ENCODE measurements around the gene COL4A1.

Gene COL4A1

GRCh38 chr13:110268061-110268460 is 38.9 kb downstream of the COL4A1 start:
- no peak for TF ChIP-seq CTCF (IDR thresholded peaks at IDR 0.05; ENCODE audit: low read depth, low read length)
- DNase-seq (ENCODE audit: extremely low read depth, low read depth) = no peak

- no peak for TF ChIP-seq CTCF (IDR thresholded peaks at IDR 0.05; ENCODE audit: low read depth, low read length)
- no peak for DNase-seq (ENCODE audit: extremely low read depth, low read depth)
Measured at GRCh38 chr13:110266983-110267382, 40.0 kb downstream of the COL4A1 start.

GRCh38 chr13:110266431-110266809 is 40.5 kb downstream of the COL4A1 start:
- TF ChIP-seq CTCF (IDR thresholded peaks at IDR 0.05; ENCODE audit: low read depth, low read length) = no peak
- no peak for DNase-seq (ENCODE audit: extremely low read depth, low read depth)

GRCh38 chr13:110265682-110266430 is 41.1 kb downstream of the COL4A1 start:
- no peak for DNase-seq (ENCODE audit: extremely low read depth, low read depth)
- no peak for TF ChIP-seq CTCF (IDR thresholded peaks at IDR 0.05; ENCODE audit: low read depth, low read length)

GRCh38 chr13:110265341-110265681 is 41.6 kb downstream of the COL4A1 start:
- TF ChIP-seq CTCF (IDR thresholded peaks at IDR 0.05; ENCODE audit: low read depth, low read length) = no peak
- no peak for DNase-seq (ENCODE audit: extremely low read depth, low read depth)

- TF ChIP-seq CTCF (IDR thresholded peaks at IDR 0.05; ENCODE audit: low read depth, low read length) = no peak
- DNase-seq (ENCODE audit: extremely low read depth, low read depth) = no peak
Measured at GRCh38 chr13:110264685-110265275, 42.2 kb downstream of the COL4A1 start.

- TF ChIP-seq CTCF (IDR thresholded peaks at IDR 0.05; ENCODE audit: low read depth, low read length) = no peak
- no peak for DNase-seq (ENCODE audit: extremely low read depth, low read depth)
Measured at GRCh38 chr13:110263888-110264287, 43.1 kb downstream of the COL4A1 start.
